HepG2 (cell line): ENCODE data around the gene FGD5. TPM values are rescaled to one million over a fixed set of nuclear protein-coding genes. Genes with fewer than 3 reads are reported as not detected.
A peak's percentile ranks its signal among the peaks of the same experiment; 100 is the strongest.

Experiments used
- ATAC-seq: fragments of 200-7000 bp; cut with Tn5 transposase; 3 replicates; pipeline ENCODE4 v1.9.1; 2020; ENCODE audit warnings: mild to moderate bottlenecking, moderate library complexity
- BruUV-seq: library from RNA; stranded (reverse); fragments of 400-500 nt; replicated peaks from 2 replicates; lab custom pipeline; 2021; lab: Mats Ljungman, UMichigan
- CTCF ChIA-PET: fragments of 300-600 bp; formaldehyde crosslinking; extraction: SDS; loops from one replicate; lab custom pipeline; 2021; ENCODE audit warnings: low total read pairs, inconsistent platforms, low intra/inter-chr PET ratio; lab: Yijun Ruan, JAX
- POLR2A ChIA-PET: fragments of 350-600 bp; sonication (Branson Sonifier 250); formaldehyde crosslinking; loops from one replicate; lab custom pipeline; 2020; ENCODE audit warnings: antibody characterized with exemption, inconsistent platforms; lab: Yijun Ruan, JAX
- DNase-seq: peaks from one replicate; pipeline ENCODE4 v3.0.0-alpha.2; 2015; ENCODE audit warnings: low spot score
- FAIRE-seq: peaks from 3 replicates; lab custom pipeline; 2011; peaks lifted over from hg19 to GRCh38; lab: Jason Lieb, UNC
- H2AFZ ChIP-seq: one replicate; pipeline ENCODE4 v1.6.1; 2011; ENCODE audit warnings: low read length, inconsistent platforms
- H3K27ac ChIP-seq: fragments of 300-600 bp; 3 replicates; pipeline ENCODE4 v1.8.0; 2011; ENCODE audit warnings: mixed run types, mild to moderate bottlenecking, mixed read lengths, low read length, inconsistent platforms; ENCODE audit not compliant: insufficient read depth; ENCODE audit errors: extremely low read length
- H3K27me3 ChIP-seq, 2 experiments: fragments of 200-600 bp in 1 of 2; 2 replicates in 1 of 2; 3 replicates in 1 of 2; pipeline versions ENCODE4 v1.6.0 to v1.8.0; 2011; ENCODE audit warnings: low read length in 2 of 2, mild to moderate bottlenecking in 2 of 2, moderate library complexity in 2 of 2, inconsistent platforms in 1 of 2; ENCODE audit not compliant: insufficient read depth in 2 of 2, control insufficient read depth in 1 of 2
- H3K36me3 ChIP-seq, 2 experiments: fragments of 200-600 bp in 1 of 2; replicated peaks in 1 of 2; 2 replicates in 1 of 2; 3 replicates in 1 of 2; pipeline versions ENCODE4 v1.5.1 to v1.8.0; 2011; ENCODE audit warnings: low read length in 2 of 2, inconsistent platforms in 1 of 2; ENCODE audit not compliant: insufficient read depth in 2 of 2, control insufficient read depth in 1 of 2
- H3K4me1 ChIP-seq: 2 replicates; pipeline ENCODE4 v1.5.1; 2012; ENCODE audit warnings: low read length, inconsistent platforms; ENCODE audit not compliant: insufficient read depth
- H3K4me2 ChIP-seq: 2 replicates; pipeline ENCODE4 v1.6.0; 2011; ENCODE audit warnings: low read depth, low read length, inconsistent platforms
- H3K4me3 ChIP-seq, 3 experiments: fragments of 200-600 bp in 1 of 3; sonication (generic), shearing (Covaris generic) in 1 of 3; replicated peaks in 1 of 3; 2 replicates each; pipeline ENCODE4 v1.5.1; 2011 to 2016; ENCODE audit warnings: low read length in 3 of 3, inconsistent platforms in 2 of 3, low read depth in 2 of 3, mild to moderate bottlenecking in 2 of 3, control low read depth in 1 of 3, mixed read lengths in 1 of 3; ENCODE audit not compliant: insufficient read depth in 1 of 3
- H3K79me2 ChIP-seq: one replicate; pipeline ENCODE4 v1.6.1; 2011; ENCODE audit warnings: low read length, inconsistent platforms; ENCODE audit not compliant: insufficient read depth
- H3K9ac ChIP-seq: 2 replicates; pipeline ENCODE4 v1.6.0; 2011; ENCODE audit warnings: mild to moderate bottlenecking, low read depth, low read length, inconsistent platforms; ENCODE audit not compliant: insufficient read depth
- H3K9me3 ChIP-seq: 2 replicates; pipeline ENCODE4 v1.5.1; 2012; ENCODE audit warnings: mild to moderate bottlenecking, low read length
- H4K20me1 ChIP-seq: 2 replicates; pipeline ENCODE4 v1.6.0; 2011; ENCODE audit warnings: inconsistent platforms, mild to moderate bottlenecking, low read length, moderate library complexity; ENCODE audit not compliant: insufficient read depth
- CBX1 ChIP-seq: IDR thresholded peaks from one replicate; pipeline ENCODE4 v1.6.1; 2016; ENCODE audit warnings: antibody characterized with exemption, low read depth
- GLI4 ChIP-seq: sonication (generic); formaldehyde crosslinking; IDR thresholded peaks from 2 replicates; pipeline ENCODE4 v1.5.1; 2020; ENCODE audit warnings: missing genetic modification reagents, mild to moderate bottlenecking, moderate library complexity, borderline replicate concordance
- IRF2 ChIP-seq: IDR thresholded peaks from 2 replicates; pipeline ENCODE4 v1.6.1; 2018; ENCODE audit warnings: missing genetic modification reagents, missing compliant biosample characterization
- NCOA1 ChIP-seq: sonication (generic); formaldehyde crosslinking; IDR thresholded peaks from 2 replicates; pipeline ENCODE4 v1.9.0; 2021; ENCODE audit warnings: missing genetic modification reagents
- NR3C1 ChIP-seq: sonication (generic); formaldehyde crosslinking; IDR thresholded peaks from 2 replicates; pipeline ENCODE4 v1.4.0; 2020; ENCODE audit warnings: missing genetic modification reagents
- RXRB ChIP-seq: IDR thresholded peaks from 2 replicates; pipeline ENCODE4 v1.6.1; 2016; ENCODE audit warnings: borderline replicate concordance, missing genetic modification reagents, missing compliant biosample characterization
- SMC3 ChIP-seq: IDR thresholded peaks from 2 replicates; pipeline ENCODE4 v1.6.1; 2011; ENCODE audit warnings: low read length, improper control_type of control experiment
- ZBTB8A ChIP-seq: sonication (generic); formaldehyde crosslinking; IDR thresholded peaks from 2 replicates; pipeline ENCODE4 v1.4.0; 2020; ENCODE audit warnings: mild to moderate bottlenecking, low read depth, missing genetic modification reagents, borderline replicate concordance
- ZNF383 ChIP-seq: sonication (generic); formaldehyde crosslinking; IDR thresholded peaks from 2 replicates; pipeline ENCODE4 v1.4.0; 2020; ENCODE audit warnings: missing genetic modification reagents, mild to moderate bottlenecking, borderline replicate concordance
- ZNF605 ChIP-seq: sonication (generic); formaldehyde crosslinking; IDR thresholded peaks from 2 replicates; pipeline ENCODE4 v1.8.0; 2022; ENCODE audit warnings: mild to moderate bottlenecking, missing genetic modification reagents
- ZNF704 ChIP-seq: sonication (generic); formaldehyde crosslinking; IDR thresholded peaks from 2 replicates; pipeline ENCODE4 v1.8.1; 2023; ENCODE audit warnings: mild to moderate bottlenecking, inconsistent platforms, moderate library complexity, missing genetic modification reagents, borderline replicate concordance
- ZNF773 ChIP-seq: sonication (generic); formaldehyde crosslinking; IDR thresholded peaks from 2 replicates; pipeline ENCODE4 v1.4.0; 2020; ENCODE audit warnings: missing genetic modification reagents, borderline replicate concordance
- WGBS: methylation state at CpG from one replicate; pipeline ENCODE4 v1.1.6; 2017; ENCODE audit warnings: low lambda C conversion rate; 5-methylcytosine and 5-hydroxymethylcytosine counted together
- in situ Hi-C: cut with HindIII; loops from 2 replicates; pipeline ENCODE4 v1.10.0; 2017; ENCODE audit warnings: low pct_unique_long_range_greater_than_20kb; ENCODE audit not compliant: extremely low pct_ligation_motif_present
- intact Hi-C: fragments of 100-400 bp; cut with micrococcal nuclease; formaldehyde crosslinking; loops from one replicate; pipeline ENCODE4 v1.10.0; 2022; ENCODE audit not compliant: unreplicated experiment
- polyA plus RNA-seq, 8 experiments: library from polyadenylated mRNA; depleted of rRNA in 3 of 8; stranded (reverse) in 7 of 8; unstranded in 1 of 8; fragments of >200 nt; fragmentation: Illumina TruSeq in 4 of 8; extraction: Trizol in 4 of 8; gene quantifications; 2 replicates each; pipeline versions ENCODE4 v1.2.1 to v1.2.3, GENCODE V29; 2011 to 2016; ENCODE audit warnings: low read depth in 4 of 8, missing spikeins in 1 of 8, mixed read lengths in 1 of 8; ENCODE audit not compliant: insufficient read depth in 1 of 8
- total RNA-seq, 5 experiments: library from RNA; depleted of rRNA; stranded (reverse); fragments of >200 nt; fragmentation: Illumina TruSeq; extraction: Trizol; gene quantifications; 2 replicates each; pipeline ENCODE4 v1.2.3, GENCODE V29; 2016; ENCODE audit warnings: low read depth in 1 of 5
- TF ChIP-seq, protein P1 (sequence below): sonication (generic); formaldehyde crosslinking; IDR thresholded peaks from 2 replicates; pipeline ENCODE4 v1.5.0; 2020; ENCODE audit warnings: mild to moderate bottlenecking, missing genetic modification reagents
- TF ChIP-seq, protein P2 (sequence below): sonication (generic); formaldehyde crosslinking; IDR thresholded peaks from 2 replicates; pipeline ENCODE4 v1.8.1; 2023; ENCODE audit warnings: mild to moderate bottlenecking, moderate library complexity, missing genetic modification reagents
- TF ChIP-seq, protein P3 (sequence below): sonication (generic); formaldehyde crosslinking; IDR thresholded peaks from 2 replicates; pipeline ENCODE4 v1.9.0; 2021; ENCODE audit warnings: missing genetic modification reagents, borderline replicate concordance

FGD5 gene
- total and polyA plus RNA-seq, 2 of the 13 experiments (the other 11 are each of a cell fraction or from before 2014, with no cell fraction given): 0.17 TPM; not detected in 1

GRCh38 chr3:14914779-14915117 lies 96.0 kb downstream of the FGD5 start (continued):
- TF ChIP-seq, protein P1, sequence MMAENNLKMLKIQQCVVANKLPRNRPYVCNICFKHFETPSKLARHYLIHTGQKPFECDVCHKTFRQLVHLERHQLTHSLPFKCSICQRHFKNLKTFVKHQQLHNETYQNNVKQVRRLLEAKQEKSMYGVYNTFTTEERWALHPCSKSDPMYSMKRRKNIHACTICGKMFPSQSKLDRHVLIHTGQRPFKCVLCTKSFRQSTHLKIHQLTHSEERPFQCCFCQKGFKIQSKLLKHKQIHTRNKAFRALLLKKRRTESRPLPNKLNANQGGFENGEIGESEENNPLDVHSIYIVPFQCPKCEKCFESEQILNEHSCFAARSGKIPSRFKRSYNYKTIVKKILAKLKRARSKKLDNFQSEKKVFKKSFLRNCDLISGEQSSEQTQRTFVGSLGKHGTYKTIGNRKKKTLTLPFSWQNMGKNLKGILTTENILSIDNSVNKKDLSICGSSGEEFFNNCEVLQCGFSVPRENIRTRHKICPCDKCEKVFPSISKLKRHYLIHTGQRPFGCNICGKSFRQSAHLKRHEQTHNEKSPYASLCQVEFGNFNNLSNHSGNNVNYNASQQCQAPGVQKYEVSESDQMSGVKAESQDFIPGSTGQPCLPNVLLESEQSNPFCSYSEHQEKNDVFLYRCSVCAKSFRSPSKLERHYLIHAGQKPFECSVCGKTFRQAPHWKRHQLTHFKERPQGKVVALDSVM (CRISPR knock-in tag): no peak

GRCh38 chr3:14915636-14916222 lies 97.0 kb downstream of the FGD5 start:
- no TSS peak for BruUV-seq
- POLR2A ChIA-PET: no interaction called here
- intact Hi-C loops: no loop called here
- TF ChIP-seq RXRB (CRISPR knock-in tag): no peak
- TF ChIP-seq, protein P2, sequence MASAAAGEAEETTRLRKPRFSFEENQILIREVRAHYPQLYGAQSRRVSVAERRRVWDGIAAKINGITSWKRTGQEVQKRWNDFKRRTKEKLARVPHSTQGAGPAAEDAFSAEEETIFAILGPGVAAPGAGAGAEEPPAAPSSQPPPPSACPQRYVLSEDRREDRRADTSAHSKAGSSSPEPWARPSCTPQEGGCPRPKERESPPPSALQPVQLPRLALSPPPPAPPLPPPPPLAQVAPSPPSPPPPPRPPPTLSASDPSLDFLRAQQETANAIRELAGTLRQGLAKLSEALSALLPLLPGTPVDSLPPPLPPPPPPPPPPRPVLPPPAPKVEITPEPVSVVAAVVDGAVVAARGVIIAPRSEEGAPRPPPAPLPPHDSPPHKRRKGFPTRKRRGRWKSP (CRISPR knock-in tag): no peak
- TF ChIP-seq IRF2 (CRISPR knock-in tag): no peak
- TF ChIP-seq ZBTB8A (CRISPR knock-in tag): no peak
- TF ChIP-seq, protein P3, sequence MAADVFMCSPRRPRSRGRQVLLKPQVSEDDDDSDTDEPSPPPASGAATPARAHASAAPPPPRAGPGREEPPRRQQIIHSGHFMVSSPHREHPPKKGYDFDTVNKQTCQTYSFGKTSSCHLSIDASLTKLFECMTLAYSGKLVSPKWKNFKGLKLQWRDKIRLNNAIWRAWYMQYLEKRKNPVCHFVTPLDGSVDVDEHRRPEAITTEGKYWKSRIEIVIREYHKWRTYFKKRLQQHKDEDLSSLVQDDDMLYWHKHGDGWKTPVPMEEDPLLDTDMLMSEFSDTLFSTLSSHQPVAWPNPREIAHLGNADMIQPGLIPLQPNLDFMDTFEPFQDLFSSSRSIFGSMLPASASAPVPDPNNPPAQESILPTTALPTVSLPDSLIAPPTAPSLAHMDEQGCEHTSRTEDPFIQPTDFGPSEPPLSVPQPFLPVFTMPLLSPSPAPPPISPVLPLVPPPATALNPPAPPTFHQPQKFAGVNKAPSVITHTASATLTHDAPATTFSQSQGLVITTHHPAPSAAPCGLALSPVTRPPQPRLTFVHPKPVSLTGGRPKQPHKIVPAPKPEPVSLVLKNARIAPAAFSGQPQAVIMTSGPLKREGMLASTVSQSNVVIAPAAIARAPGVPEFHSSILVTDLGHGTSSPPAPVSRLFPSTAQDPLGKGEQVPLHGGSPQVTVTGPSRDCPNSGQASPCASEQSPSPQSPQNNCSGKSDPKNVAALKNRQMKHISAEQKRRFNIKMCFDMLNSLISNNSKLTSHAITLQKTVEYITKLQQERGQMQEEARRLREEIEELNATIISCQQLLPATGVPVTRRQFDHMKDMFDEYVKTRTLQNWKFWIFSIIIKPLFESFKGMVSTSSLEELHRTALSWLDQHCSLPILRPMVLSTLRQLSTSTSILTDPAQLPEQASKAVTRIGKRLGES: no peak
- TF ChIP-seq ZNF704: no peak
- TF ChIP-seq GLI4 (CRISPR knock-in tag): no peak
- TF ChIP-seq ZNF773: no peak
- TF ChIP-seq ZNF383: no peak
- TF ChIP-seq ZNF605 (CRISPR knock-in tag): no peak
- no peak for TF ChIP-seq NR3C1 (CRISPR knock-in tag)
- TF ChIP-seq CBX1: no peak
- peak; percentile 30; the same call in 1 of the 2 replicates for TF ChIP-seq SMC3
- no peak for TF ChIP-seq NCOA1

More at GRCh38 chr3:14915636-14916222, 97.0 kb downstream of the FGD5 start:
- no peak for DNase-seq
- ATAC-seq: 0 out of 3 replicates have a peak, but pooled peaks have one; percentile 20
- in situ Hi-C loops: no loop called here
- no peak overlapping the region for H3K9ac ChIP-seq
- peaks cover 1 to 11% of the 10 kb centered on the region in 2 experiments; a peak in 1 of 5 replicates for H3K27me3 ChIP-seq
- H3K27ac ChIP-seq: no peak overlapping the region
- H3K4me2 ChIP-seq: no peak overlapping the region
- no peaks in the 10 kb centered on the region for H3K36me3 ChIP-seq
- H4K20me1 ChIP-seq: no peaks in the 10 kb centered on the region
- 13% methylated on average over 3 of the region's 3 CpGs for WGBS
- no peak overlapping the region for H2AFZ ChIP-seq
- H3K9me3 ChIP-seq: no peaks in the 10 kb centered on the region
- no peaks in the 10 kb centered on the region for H3K79me2 ChIP-seq
- CTCF ChIA-PET: no interaction called here
- FAIRE-seq: no peak
- H3K4me3 ChIP-seq: no peak overlapping the region
- H3K4me1 ChIP-seq: 0 out of 2 replicates have a peak, but pooled peaks cover 3% of the 10 kb centered on the region
